Mesothelial cell of epicardium (in vitro differentiated cells): Measurements from ENCODE around the gene BMX. TPM values are rescaled to one million over a fixed set of nuclear protein-coding genes. Genes with fewer than 3 reads are reported as not detected.

Experiments used
- DNase-seq, 2 experiments: peaks; one replicate each; pipeline ENCODE4 v3.0.0; 2021; ENCODE audit warnings: low spot score in 2 of 2; ENCODE audit not compliant: unreplicated experiment in 2 of 2
- H3K27ac Mint-ChIP-seq: 2 replicates; pipeline ENCODE4 v1.8.0; 2021; ENCODE audit warnings: mixed read lengths
- H3K27me3 Mint-ChIP-seq: 2 replicates; pipeline ENCODE4 v1.8.0; 2021; ENCODE audit warnings: low read depth, mixed read lengths
- H3K36me3 Mint-ChIP-seq: 2 replicates; pipeline ENCODE4 v1.8.0; 2021; ENCODE audit warnings: mixed read lengths
- H3K4me1 Mint-ChIP-seq: 2 replicates; pipeline ENCODE4 v1.8.0; 2021; ENCODE audit warnings: mixed read lengths
- H3K4me3 Mint-ChIP-seq: 2 replicates; pipeline ENCODE4 v1.8.0; 2021; ENCODE audit warnings: mild to moderate bottlenecking, moderate library complexity, mixed read lengths
- H3K9me3 Mint-ChIP-seq: 2 replicates; pipeline ENCODE4 v1.8.0; 2021; ENCODE audit warnings: mixed read lengths
- CTCF ChIP-seq: fragments of 200-600 bp; sonication (generic); IDR thresholded peaks from one replicate; pipeline ENCODE4 v1.5.0; 2021; ENCODE audit warnings: antibody characterized with exemption; ENCODE audit not compliant: unreplicated experiment
- total RNA-seq: library from RNA; stranded (reverse); gene quantifications from 3 replicates; pipeline ENCODE4 v1.2.1, GENCODE V29; 2021

BMX gene
- total RNA-seq, 1 donor from 2014 or later = not detected

GRCh38 chrX:15529165-15529564 is 28.6 kb downstream of the BMX start:
- DNase-seq = no peak
- Mint-ChIP-seq H3K4me3 (no peak overlapping the region), H3K27me3 (peaks cover 5% of the 10 kb centered on the region), H3K9me3 (no peaks in the 10 kb centered on the region), H3K27ac (no peak overlapping the region), H3K36me3 (no peaks in the 10 kb centered on the region), H3K4me1 (peaks cover 18% of the 10 kb centered on the region)
- no peak for TF ChIP-seq CTCF

GRCh38 chrX:15530318-15530717 is 29.7 kb downstream of the BMX start:
- TF ChIP-seq CTCF = no peak
- H3K9me3 Mint-ChIP-seq = no peaks in the 10 kb centered on the region

GRCh38 chrX:15546745-15547144 is 46.1 kb downstream of the BMX start:
- TF ChIP-seq CTCF = no peak
- peaks cover 10% of the 10 kb centered on the region for H3K9me3 Mint-ChIP-seq
- H3K27me3 Mint-ChIP-seq = peaks cover 6% of the 10 kb centered on the region

More at GRCh38 chrX:15530318-15530717, 29.7 kb downstream of the BMX start:
- no peaks in the 10 kb centered on the region for H3K36me3 Mint-ChIP-seq
- H3K4me1 Mint-ChIP-seq = peaks cover 10% of the 10 kb centered on the region
- no peak overlapping the region for H3K4me3 Mint-ChIP-seq
- H3K27ac Mint-ChIP-seq = no peak overlapping the region
- H3K27me3 Mint-ChIP-seq = peaks cover 5% of the 10 kb centered on the region
- no peak for DNase-seq

GRCh38 chrX:15547356-15547755 is 46.7 kb downstream of the BMX start:
- no peak for DNase-seq
- Mint-ChIP-seq H3K27ac (no peak overlapping the region), H3K36me3 (no peaks in the 10 kb centered on the region), H3K4me1 (no peaks in the 10 kb centered on the region), H3K27me3 (peaks cover 5% of the 10 kb centered on the region), H3K9me3 (peaks cover 10% of the 10 kb centered on the region), H3K4me3 (no peak overlapping the region)
- no peak for TF ChIP-seq CTCF

More at GRCh38 chrX:15546745-15547144, 46.1 kb downstream of the BMX start:
- Mint-ChIP-seq H3K27ac (no peak overlapping the region), H3K36me3 (no peaks in the 10 kb centered on the region), H3K4me1 (no peaks in the 10 kb centered on the region), H3K4me3 (no peak overlapping the region)
- no peak for DNase-seq

GRCh38 chrX:15549189-15550012 is 48.8 kb downstream of the BMX start:
- H3K36me3 Mint-ChIP-seq = no peaks in the 10 kb centered on the region
- H3K9me3 Mint-ChIP-seq = peaks cover 10% of the 10 kb centered on the region
- H3K4me1 Mint-ChIP-seq = no peaks in the 10 kb centered on the region
- H3K27me3 Mint-ChIP-seq = peaks cover 4% of the 10 kb centered on the region
- no peak overlapping the region for H3K4me3 Mint-ChIP-seq
- TF ChIP-seq CTCF = no peak
- H3K27ac Mint-ChIP-seq = no peak overlapping the region
- DNase-seq = no peak
